ENCODE results near the gene PTEN. TPM values are rescaled to one million over a fixed set of nuclear protein-coding genes. Genes with fewer than 3 reads are reported as not detected.
"Not testable (repeated sequence)": the region's sequence is repeated elsewhere in the genome, so short reads cannot be mapped to it uniquely, and the experiment has no call there.

The PTEN gene
- polyA plus RNA-seq, 6 donors from 2014 or later: 34.1 to 53.4 (median 46.7) TPM

DNA sequence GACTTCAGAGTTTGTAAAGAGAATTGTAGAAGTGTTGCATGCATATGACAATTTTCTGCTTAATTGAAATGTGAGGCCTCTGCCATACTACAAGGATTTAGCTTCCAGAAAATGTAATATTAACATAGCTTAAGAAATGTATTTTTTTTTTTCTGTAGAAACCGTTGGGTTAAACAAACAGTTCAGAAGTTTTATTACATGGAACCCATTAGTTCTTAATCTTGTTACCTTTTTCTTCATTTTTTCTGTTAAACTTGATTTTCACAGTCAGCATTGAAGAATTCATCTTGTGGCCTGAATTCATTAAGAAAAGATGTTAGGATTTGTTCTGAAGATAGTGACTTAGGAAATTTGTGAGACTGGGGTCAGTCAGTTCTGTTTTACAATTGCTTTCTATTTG is 4.9 kb downstream of the PTEN start:
- no peaks in the 10 kb centered on the region for H3K27me3 Mint-ChIP-seq
- H3K36me3 Mint-ChIP-seq: peaks cover 0 to 7% of the 10 kb centered on the region in 2 donors
- H3K4me1 Mint-ChIP-seq: peaks cover 40 to 66% (median 52%) of the 10 kb centered on the region in 3 donors
- H3K9me3 Mint-ChIP-seq: no peaks in the 10 kb centered on the region
- peak overlapping the region; percentile 64 to 97 (median 83) for H3K4me3 Mint-ChIP-seq
- no peak for DNase-seq
- peak overlapping the region in 3 of 6 donors; percentile 5 to 63 (median 53) for H3K27ac Mint-ChIP-seq
- ATAC-seq (ENCODE audit: low read depth in 2 of 2): no peak

GRCh38 chr10:87869139-87869538 is 5.7 kb downstream of the PTEN start:
- DNase-seq; H3K9me3 Mint-ChIP-seq; H3K27me3 Mint-ChIP-seq; H3K36me3 Mint-ChIP-seq; ATAC-seq (ENCODE audit: low read depth in 2 of 2): not testable (repeated sequence)
- Mint-ChIP-seq H3K4me3 (peak overlapping the region; percentile 64 to 97 (median 83)), H3K27ac (peak overlapping the region in 4 of 6 donors; percentile 27 to 69 (median 58)), H3K4me1 (peaks cover 43 to 74% (median 58%) of the 10 kb centered on the region in 3 donors)

DNA sequence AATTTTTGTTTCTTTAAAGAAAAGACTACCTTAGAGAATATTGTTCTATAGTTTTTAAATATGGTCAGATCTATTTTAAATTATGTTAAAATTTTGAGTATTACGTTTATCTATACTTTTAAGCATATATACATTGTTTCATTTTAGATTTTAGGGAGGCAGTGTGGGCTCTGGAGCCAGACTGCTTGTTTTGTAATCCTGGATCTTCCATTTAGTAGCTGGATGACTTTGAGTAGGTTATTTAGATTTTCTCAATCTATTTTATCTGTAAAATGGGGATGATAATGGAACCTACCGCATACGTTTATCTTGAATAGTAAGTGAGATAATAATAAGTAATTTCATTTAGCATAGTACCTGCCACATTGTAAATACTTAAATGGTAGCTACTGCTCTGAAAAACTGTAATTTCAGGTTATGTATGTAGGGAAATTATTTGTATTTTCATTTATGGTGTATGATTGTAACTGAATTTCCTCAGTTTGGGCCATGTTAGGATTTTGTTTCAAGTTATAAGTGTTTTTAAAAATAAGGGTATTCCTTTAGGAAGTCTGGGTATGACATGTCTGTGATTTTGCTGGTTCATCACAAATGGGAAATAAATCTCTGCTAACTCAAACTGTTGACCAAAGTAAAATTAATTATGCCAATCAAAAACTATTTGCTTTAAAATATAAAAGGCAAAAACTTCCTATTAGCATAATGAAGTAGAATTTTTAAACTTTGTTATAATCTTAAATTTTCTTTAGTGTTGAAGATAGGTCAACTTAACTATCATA is 6.5 kb downstream of the PTEN start:
- Mint-ChIP-seq H3K4me3 (peak overlapping the region in 3 of 8 donors; percentile 12 to 37 (median 21)), H3K36me3 (peaks cover 0 to 7% of the 10 kb centered on the region in 2 donors), H3K27ac (no peak overlapping the region), H3K9me3 (no peaks in the 10 kb centered on the region), H3K27me3 (no peaks in the 10 kb centered on the region), H3K4me1 (peaks cover 43 to 80% (median 61%) of the 10 kb centered on the region in 3 donors)
- ATAC-seq (ENCODE audit: low read depth in 2 of 2) (no peak), DNase-seq (no peak)

GRCh38 chr10:87872828-87873227 is 9.4 kb downstream of the PTEN start:
- Mint-ChIP-seq H3K36me3 (peaks cover 0 to 7% of the 10 kb centered on the region in 2 donors), H3K27ac (peak overlapping the region in 3 of 6 donors; percentile 24 to 92 (median 38)), H3K9me3 (no peaks in the 10 kb centered on the region), H3K4me1 (peaks cover 25 to 65% (median 47%) of the 10 kb centered on the region in 3 donors), H3K27me3 (no peaks in the 10 kb centered on the region), H3K4me3 (peak overlapping the region in 2 of 8 donors; percentile 13 to 44)
- ATAC-seq (ENCODE audit: low read depth in 2 of 2) (no peak), DNase-seq (no peak)

DNA sequence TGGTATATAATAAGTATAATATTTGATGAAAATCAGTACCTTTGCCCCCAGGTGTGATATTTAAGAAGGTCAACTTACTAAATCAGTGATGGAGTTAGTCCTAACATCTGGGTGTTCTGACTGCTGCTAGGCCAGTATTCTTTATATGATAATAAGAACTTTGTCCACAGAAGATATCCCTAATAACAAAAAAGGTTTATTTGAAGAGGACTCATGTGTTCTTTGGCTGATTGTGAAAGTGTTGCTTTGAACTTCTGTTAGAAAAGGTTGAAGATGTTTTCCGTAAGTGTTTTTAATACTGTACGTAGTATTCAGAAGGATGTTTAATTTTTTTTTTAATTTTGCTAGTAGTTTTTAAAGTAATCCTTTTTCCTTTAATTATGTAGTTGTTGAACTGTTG is 10.2 kb downstream of the PTEN start:
- Mint-ChIP-seq H3K4me1 (peaks cover 22 to 65% (median 50%) of the 10 kb centered on the region in 3 donors), H3K4me3 (peak overlapping the region in 4 of 8 donors; percentile 18 to 39 (median 28)), H3K27ac (peak overlapping the region in 4 of 6 donors; percentile 11 to 51 (median 30)), H3K9me3 (no peaks in the 10 kb centered on the region), H3K36me3 (peaks cover 0 to 7% of the 10 kb centered on the region in 2 donors), H3K27me3 (no peaks in the 10 kb centered on the region)
- DNase-seq (no peak), ATAC-seq (ENCODE audit: low read depth in 2 of 2) (no peak)

DNA sequence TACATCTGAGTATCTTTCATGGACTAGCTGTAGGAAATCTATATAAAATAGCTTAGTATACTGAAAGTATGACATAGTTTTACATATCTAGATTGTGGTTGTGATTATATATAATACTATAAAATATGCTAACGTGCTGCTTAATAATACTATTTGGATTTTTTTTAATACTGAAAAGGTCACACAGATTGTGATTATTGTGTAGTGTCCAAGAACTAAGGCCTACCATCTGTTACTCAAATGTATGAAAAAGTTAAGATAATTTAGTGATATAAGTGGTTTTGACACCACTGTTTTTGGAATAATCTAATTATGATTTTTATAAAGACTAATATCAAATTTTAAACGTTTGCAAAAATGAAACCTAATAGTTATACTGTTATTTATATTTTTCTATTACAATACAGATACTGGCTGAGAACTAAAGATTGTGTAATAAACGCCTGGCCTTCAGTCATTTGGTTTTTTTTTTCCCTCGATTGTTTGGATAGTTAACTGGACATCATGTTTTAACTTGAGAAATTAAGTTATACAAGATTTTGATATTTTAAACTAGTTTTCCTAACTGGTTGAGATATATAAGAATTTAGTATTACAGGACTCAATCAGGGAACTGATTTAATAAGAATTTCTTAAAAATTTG is 12.6 kb downstream of the PTEN start:
- Mint-ChIP-seq H3K4me1 (peaks cover 16 to 55% (median 44%) of the 10 kb centered on the region in 3 donors), H3K9me3 (peaks cover 0 to 1% (median 0%) of the 10 kb centered on the region in 7 donors), H3K27me3 (no peaks in the 10 kb centered on the region), H3K27ac (peak overlapping the region in 5 of 6 donors; percentile 11 to 80 (median 23)), H3K36me3 (peaks cover 0 to under 1% of the 10 kb centered on the region in 2 donors), H3K4me3 (peak overlapping the region in 1 of 8 donors; percentile 32)
- DNase-seq (no peak), ATAC-seq (ENCODE audit: low read depth in 2 of 2) (no peak)

DNA sequence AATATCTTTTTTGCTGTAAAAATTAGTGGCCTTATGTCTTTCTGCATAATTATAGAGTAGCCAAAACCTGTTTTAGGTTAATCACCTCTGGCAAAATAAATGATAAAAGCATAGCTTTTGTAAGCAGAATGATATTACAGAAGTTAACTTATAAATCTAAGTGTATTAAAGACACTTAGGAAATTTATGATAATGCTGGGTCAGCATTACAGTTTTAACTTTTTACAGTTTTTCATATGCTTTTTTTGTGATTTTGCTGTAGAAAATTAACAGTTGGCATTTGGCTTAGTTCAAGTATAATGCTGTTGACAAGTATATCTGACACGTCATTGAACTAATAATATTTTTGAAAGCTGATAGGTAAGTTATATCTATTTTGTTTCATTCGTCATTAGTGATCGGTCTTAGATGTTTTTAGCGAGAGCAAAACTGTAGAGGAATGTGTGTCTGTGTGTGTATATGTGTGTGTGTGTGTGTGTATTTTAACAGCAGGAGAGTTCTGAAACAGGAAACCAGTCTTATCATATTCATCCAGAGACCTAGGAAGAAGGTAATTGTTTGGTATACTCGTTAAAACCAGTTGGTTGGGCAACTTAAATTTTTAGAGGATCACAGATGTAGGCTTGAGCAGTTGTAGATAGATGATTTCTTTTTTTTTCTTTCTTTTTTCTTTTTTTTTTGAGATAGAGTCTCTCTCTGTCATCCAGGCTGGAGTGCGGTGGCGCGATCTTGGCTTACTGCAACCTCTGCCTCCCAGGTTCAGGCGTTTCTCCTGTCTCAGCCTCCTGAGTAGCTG is 15.4 kb downstream of the PTEN start:
- peaks cover 13 to 51% (median 35%) of the 10 kb centered on the region in 3 donors for H3K4me1 Mint-ChIP-seq
- no peaks in the 10 kb centered on the region for H3K36me3 Mint-ChIP-seq

DNA sequence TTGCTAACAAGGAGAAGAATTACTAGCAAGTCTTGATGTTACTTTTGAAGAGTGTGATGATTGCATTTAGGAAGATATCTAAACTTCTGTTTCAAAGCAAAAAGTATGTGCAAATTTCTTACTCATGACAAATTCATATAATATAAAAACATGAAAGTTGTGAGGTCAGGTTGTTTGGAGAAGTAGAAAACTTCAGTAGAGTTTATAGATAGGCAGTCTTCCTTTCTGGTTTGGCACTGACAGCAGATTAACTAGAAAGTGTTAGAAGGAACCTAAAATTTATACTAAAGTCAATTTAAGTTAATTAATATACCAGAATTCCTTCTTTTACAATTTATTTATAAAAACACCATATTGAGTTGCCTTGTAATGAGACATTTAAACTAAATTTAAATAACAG is 16.9 kb downstream of the PTEN start:
- ATAC-seq (ENCODE audit: low read depth in 2 of 2) (no peak), DNase-seq (no peak)
- Mint-ChIP-seq H3K27me3 (no peaks in the 10 kb centered on the region), H3K27ac (no peak overlapping the region), H3K4me3 (no peak overlapping the region), H3K4me1 (peaks cover 9 to 41% (median 29%) of the 10 kb centered on the region in 3 donors), H3K36me3 (no peaks in the 10 kb centered on the region), H3K9me3 (peaks cover 0 to 9% (median 0%) of the 10 kb centered on the region in 7 donors)

More for the DNA sequence above, 15.4 kb downstream of the PTEN start:
- no peaks in the 10 kb centered on the region for H3K27me3 Mint-ChIP-seq
- H3K27ac Mint-ChIP-seq: peak overlapping the region in 5 of 6 donors; percentile 0 to 74 (median 29)
- peaks cover 0 to 9% (median 0%) of the 10 kb centered on the region in 7 donors for H3K9me3 Mint-ChIP-seq
- no peak for DNase-seq
- peak overlapping the region in 1 of 8 donors; percentile 49 for H3K4me3 Mint-ChIP-seq
- no peak for ATAC-seq (ENCODE audit: low read depth in 2 of 2)

DNA sequence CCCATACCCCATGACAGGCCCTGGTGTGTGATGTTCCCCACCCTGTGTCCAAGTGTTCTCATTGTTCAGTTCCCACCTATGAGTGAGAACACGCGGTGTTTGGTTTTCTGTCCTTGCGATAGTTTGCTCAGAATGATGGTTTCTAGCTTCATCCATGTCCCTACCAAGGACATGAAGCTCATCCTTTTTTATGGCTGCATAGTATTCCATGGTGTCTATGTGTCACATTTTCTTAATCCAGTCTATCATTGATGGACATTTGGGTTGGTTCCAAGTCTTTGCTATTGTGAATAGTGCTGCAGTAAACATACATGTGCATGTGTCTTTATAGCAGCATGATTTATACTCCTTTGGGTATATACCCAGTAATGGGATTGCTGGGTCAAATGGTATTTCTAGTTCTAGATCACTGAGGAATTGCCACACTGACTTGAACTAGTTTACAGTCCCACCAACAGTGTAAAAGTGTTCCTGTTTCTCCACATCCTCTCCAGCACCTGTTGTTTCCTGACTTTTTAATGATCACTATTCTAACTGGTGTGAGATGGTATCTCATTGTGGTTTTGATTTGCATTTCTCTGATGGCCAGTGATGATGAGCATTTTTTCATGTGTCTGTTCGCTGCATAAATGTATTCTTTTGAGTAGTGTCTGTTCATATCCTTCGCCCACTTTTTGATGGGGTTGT is 18.1 kb downstream of the PTEN start:
- DNase-seq; H3K4me3 Mint-ChIP-seq; H3K27me3 Mint-ChIP-seq; ATAC-seq (ENCODE audit: low read depth in 2 of 2): not testable (repeated sequence)
- Mint-ChIP-seq H3K4me1 (peaks cover 9 to 42% (median 34%) of the 10 kb centered on the region in 3 donors), H3K9me3 (peaks cover 0 to 10% (median 5%) of the 10 kb centered on the region in 7 donors), H3K27ac (peak overlapping the region in 3 of 6 donors; percentile 7 to 22 (median 15)), H3K36me3 (peaks cover 9 to 11% of the 10 kb centered on the region in 2 donors)

- ATAC-seq (ENCODE audit: low read depth in 2 of 2) (no peak), DNase-seq (no peak)
- Mint-ChIP-seq H3K4me3 (no peak overlapping the region), H3K4me1 (peaks cover 17 to 51% (median 42%) of the 10 kb centered on the region in 3 donors), H3K9me3 (peaks cover 0 to 15% (median 10%) of the 10 kb centered on the region in 7 donors), H3K27ac (no peak overlapping the region), H3K36me3 (peaks cover 20% of the 10 kb centered on the region in 2 donors), H3K27me3 (no peaks in the 10 kb centered on the region)
Measured at GRCh38 chr10:87882555-87883294, 19.3 kb downstream of the PTEN start.

DNA sequence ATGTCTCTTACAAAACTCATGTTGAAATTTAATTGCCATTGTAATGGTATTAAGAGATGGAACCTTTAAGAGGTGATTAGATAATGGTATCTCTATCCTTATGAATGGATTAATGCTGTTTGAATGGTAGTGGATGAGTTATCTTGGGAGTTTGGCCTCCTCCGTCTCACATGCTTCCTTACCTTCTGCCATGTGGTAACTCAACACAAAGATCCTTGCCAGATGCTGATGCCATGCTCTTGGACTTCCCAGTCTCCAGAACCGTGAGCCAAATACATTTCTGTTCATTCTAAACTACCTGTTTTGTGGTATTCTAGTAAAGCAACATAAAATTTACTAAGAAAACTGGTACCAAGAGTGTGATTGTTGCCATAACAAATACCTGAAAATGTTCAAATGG is 23.2 kb downstream of the PTEN start:
- H3K4me1 Mint-ChIP-seq: peaks cover 15 to 49% (median 42%) of the 10 kb centered on the region in 3 donors
- DNase-seq (no peak), ATAC-seq (ENCODE audit: low read depth in 2 of 2) (no peak)
- no peaks in the 10 kb centered on the region for H3K27me3 Mint-ChIP-seq
- peaks cover 20 to 27% of the 10 kb centered on the region in 2 donors for H3K36me3 Mint-ChIP-seq
- peaks cover 0 to 14% (median 6%) of the 10 kb centered on the region in 7 donors for H3K9me3 Mint-ChIP-seq
- peak overlapping the region in 1 of 6 donors; percentile 78 for H3K27ac Mint-ChIP-seq
- no peak overlapping the region for H3K4me3 Mint-ChIP-seq

- ATAC-seq (ENCODE audit: low read depth in 2 of 2) (no peak), DNase-seq (no peak)
- H3K27ac Mint-ChIP-seq: no peak overlapping the region
- peaks cover 15 to 47% (median 40%) of the 10 kb centered on the region in 3 donors for H3K4me1 Mint-ChIP-seq
- H3K36me3 Mint-ChIP-seq: peaks cover 20 to 29% of the 10 kb centered on the region in 2 donors
- H3K4me3 Mint-ChIP-seq: no peak overlapping the region
- H3K27me3 Mint-ChIP-seq: no peaks in the 10 kb centered on the region
- peaks cover 0 to 10% (median 6%) of the 10 kb centered on the region in 7 donors for H3K9me3 Mint-ChIP-seq
Measured at GRCh38 chr10:87887146-87887545, 23.7 kb downstream of the PTEN start.
